IPS DF 6.9 (cell line): ENCODE measurements around the gene TTC39B.

Experiments
- DNase-seq: peaks from one replicate; pipeline ENCODE4 v3.0.0-alpha.2; 2013; ENCODE audit warnings: low read depth, low spot score
- H3K27ac ChIP-seq: one replicate; pipeline ENCODE4 v1.5.1; 2013; ENCODE audit warnings: low read length, control low read depth
- H3K27me3 ChIP-seq: 2 replicates; pipeline ENCODE4 v1.6.1; 2013; ENCODE audit warnings: mild to moderate bottlenecking, low read length; ENCODE audit not compliant: control insufficient read depth, insufficient read depth
- H3K36me3 ChIP-seq: 2 replicates; pipeline ENCODE4 v1.6.1; 2013; ENCODE audit warnings: low read length; ENCODE audit not compliant: control insufficient read depth, insufficient read depth
- H3K4me1 ChIP-seq: 2 replicates; pipeline ENCODE4 v1.6.1; 2013; ENCODE audit warnings: low read length; ENCODE audit not compliant: control insufficient read depth, insufficient read depth
- H3K4me3 ChIP-seq: 2 replicates; pipeline ENCODE4 v1.5.1; 2013; ENCODE audit warnings: mild to moderate bottlenecking, low read length
- H3K9me3 ChIP-seq: 2 replicates; pipeline ENCODE4 v1.6.1; 2013; ENCODE audit warnings: low read length, inconsistent platforms; ENCODE audit not compliant: control insufficient read depth, insufficient read depth
- WGBS: extraction: QIAGEN DNeasy Blood & Tissue Kit; methylation state at CpG from one replicate; pipeline ENCODE4 v1.1.7; 2013; ENCODE audit warnings: mixed read lengths, missing lambda C conversion rate; ENCODE audit not compliant: insufficient read length, insufficient coverage; 5-methylcytosine and 5-hydroxymethylcytosine counted together

The TTC39B gene

DNA sequence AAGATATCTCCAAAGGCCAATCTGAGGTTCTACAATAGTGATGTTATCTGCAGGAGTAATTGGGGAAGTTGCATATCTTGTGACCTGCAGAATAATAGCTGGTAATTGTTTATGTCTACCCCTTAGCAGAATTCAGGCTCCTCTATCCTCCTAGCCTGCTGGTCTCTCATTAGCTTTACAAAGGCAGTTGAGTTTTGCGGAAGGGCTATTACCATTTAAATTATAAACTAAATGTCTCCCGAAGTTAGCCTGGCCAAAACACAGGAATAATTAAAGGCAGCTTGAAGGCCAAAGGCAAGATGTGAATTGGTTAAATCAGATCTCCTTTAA, 168.7 kb downstream of the TTC39B start:
- H3K9me3 ChIP-seq = no peaks in the 10 kb centered on the region
- no CpG with 5 or more reads among the region's 2 CpGs for WGBS
- no peak overlapping the region for H3K27ac ChIP-seq
- H3K4me3 ChIP-seq = no peak overlapping the region
- H3K4me1 ChIP-seq = peaks cover 3% of the 10 kb centered on the region; the same call in 1 of the 2 replicates
- no peaks in the 10 kb centered on the region for H3K27me3 ChIP-seq
- no peaks in the 10 kb centered on the region for H3K36me3 ChIP-seq
- DNase-seq = peak; percentile 67

- H3K27ac ChIP-seq = peak overlapping the region; percentile 96
- H3K4me1 ChIP-seq = peaks cover 3% of the 10 kb centered on the region; the same call in 1 of the 2 replicates
- no peaks in the 10 kb centered on the region for H3K27me3 ChIP-seq
- WGBS = no CpG with 5 or more reads among the region's 6 CpGs
- no peaks in the 10 kb centered on the region for H3K9me3 ChIP-seq
- no peaks in the 10 kb centered on the region for H3K36me3 ChIP-seq
- H3K4me3 ChIP-seq = no peak overlapping the region
- DNase-seq = no peak
These were observed 169.2 kb downstream of the TTC39B start for GRCh38 chr9:15137658-15138356.

- DNase-seq = no peak
These were observed 169.9 kb downstream of the TTC39B start for GRCh38 chr9:15137089-15137488.

GRCh38 chr9:15136646-15137045, 170.4 kb downstream of the TTC39B start:
- peak; percentile 47 for DNase-seq
- no CpG with 5 or more reads among the region's 5 CpGs for WGBS
- Histone ChIP-seq H3K27ac (peak overlapping the region; percentile 45), H3K4me3 (no peak overlapping the region), H3K9me3 (no peaks in the 10 kb centered on the region), H3K36me3 (no peaks in the 10 kb centered on the region), H3K4me1 (peaks cover 3% of the 10 kb centered on the region; the same call in 1 of the 2 replicates), H3K27me3 (no peaks in the 10 kb centered on the region)

More at GRCh38 chr9:15137089-15137488, 169.9 kb downstream of the TTC39B start:
- Histone ChIP-seq H3K9me3 (no peaks in the 10 kb centered on the region), H3K27me3 (no peaks in the 10 kb centered on the region), H3K27ac (peak overlapping the region; percentile 45), H3K36me3 (no peaks in the 10 kb centered on the region), H3K4me3 (no peak overlapping the region), H3K4me1 (peaks cover 3% of the 10 kb centered on the region; the same call in 1 of the 2 replicates)
- WGBS = no CpG with 5 or more reads among the region's 2 CpGs

GRCh38 chr9:15135164-15135792, 171.7 kb downstream of the TTC39B start:
- H3K4me3 ChIP-seq = no peak overlapping the region
- no CpG with 5 or more reads among the region's 18 CpGs for WGBS
- H3K4me1 ChIP-seq = peaks cover 3% of the 10 kb centered on the region; the same call in 1 of the 2 replicates
- no peaks in the 10 kb centered on the region for H3K27me3 ChIP-seq
- no peaks in the 10 kb centered on the region for H3K9me3 ChIP-seq
- DNase-seq = peak; percentile 91
- H3K27ac ChIP-seq = no peak overlapping the region
- H3K36me3 ChIP-seq = no peaks in the 10 kb centered on the region

DNA sequence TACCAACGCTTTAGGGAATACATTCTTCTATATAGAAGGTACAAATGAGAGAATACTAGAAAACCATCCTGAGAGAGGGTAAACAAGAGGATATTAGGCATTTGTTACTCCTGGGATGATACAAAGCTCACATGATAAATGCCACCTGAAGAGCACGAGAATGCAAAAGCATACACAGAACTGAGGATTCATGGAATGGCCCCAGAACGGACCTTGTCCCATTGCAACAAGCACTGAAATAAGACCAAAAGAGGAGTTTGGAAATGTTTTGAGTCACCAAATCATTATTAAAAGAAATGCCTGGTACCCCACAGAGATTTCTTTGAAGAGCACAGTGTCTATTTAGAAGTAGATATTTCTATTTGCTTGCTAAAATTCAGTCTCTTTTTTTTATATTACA, 173.5 kb downstream of the TTC39B start:
- H3K4me1 ChIP-seq = peaks cover 3% of the 10 kb centered on the region; the same call in 1 of the 2 replicates
- no peak overlapping the region for H3K27ac ChIP-seq
- no peaks in the 10 kb centered on the region for H3K27me3 ChIP-seq
- H3K36me3 ChIP-seq = no peaks in the 10 kb centered on the region
- no peak overlapping the region for H3K4me3 ChIP-seq
- H3K9me3 ChIP-seq = no peaks in the 10 kb centered on the region
- WGBS = no CpG with 5 or more reads among the region's 3 CpGs
- DNase-seq = no peak

- Histone ChIP-seq H3K4me1 (peaks cover 3% of the 10 kb centered on the region; the same call in 1 of the 2 replicates), H3K27me3 (no peaks in the 10 kb centered on the region), H3K36me3 (no peaks in the 10 kb centered on the region), H3K4me3 (no peak overlapping the region), H3K27ac (no peak overlapping the region), H3K9me3 (no peaks in the 10 kb centered on the region)
- WGBS = no CpG with 5 or more reads among the region's 5 CpGs
- no peak for DNase-seq
These were observed 174.9 kb downstream of the TTC39B start for GRCh38 chr9:15132091-15132490.

- Histone ChIP-seq H3K36me3 (no peaks in the 10 kb centered on the region), H3K9me3 (no peaks in the 10 kb centered on the region), H3K4me1 (peaks cover under 1% of the 10 kb centered on the region; the same call in 1 of the 2 replicates), H3K27ac (no peak overlapping the region), H3K27me3 (no peaks in the 10 kb centered on the region), H3K4me3 (no peak overlapping the region)
- no peak for DNase-seq
- WGBS = no CpG with 5 or more reads among the region's 5 CpGs
These were observed 175.9 kb downstream of the TTC39B start for GRCh38 chr9:15131094-15131493.

- Histone ChIP-seq H3K36me3 (no peaks in the 10 kb centered on the region), H3K4me3 (no peak overlapping the region), H3K9me3 (no peaks in the 10 kb centered on the region), H3K27ac (no peak overlapping the region), H3K4me1 (no peaks in the 10 kb centered on the region), H3K27me3 (no peaks in the 10 kb centered on the region)
- DNase-seq = no peak
- WGBS = no CpG with 5 or more reads among the region's 5 CpGs
These were observed 179.2 kb downstream of the TTC39B start for GRCh38 chr9:15127831-15128230.

DNA sequence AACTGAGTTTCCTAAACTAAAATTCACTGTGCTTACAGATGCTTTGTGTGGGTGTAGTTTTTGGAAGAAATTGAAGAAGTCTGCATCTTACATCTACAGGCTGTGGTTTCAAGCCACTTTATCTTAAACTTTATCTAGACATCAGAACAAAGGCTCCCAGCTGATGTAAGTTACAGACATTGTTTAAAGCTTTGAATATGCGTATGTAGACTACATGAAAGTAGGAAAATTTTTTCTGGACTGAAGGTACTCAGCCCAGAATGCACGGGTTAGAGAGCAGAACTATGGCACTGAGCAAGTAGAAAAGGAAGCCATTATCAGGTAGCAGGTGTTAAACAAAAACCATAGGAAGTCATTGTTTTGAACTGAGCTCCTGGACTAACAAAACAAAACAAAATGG, 185.4 kb downstream of the TTC39B start:
- H3K4me3 ChIP-seq = no peak overlapping the region
- no peaks in the 10 kb centered on the region for H3K9me3 ChIP-seq
- no peaks in the 10 kb centered on the region for H3K4me1 ChIP-seq
- H3K36me3 ChIP-seq = no peaks in the 10 kb centered on the region
- no CpG with 5 or more reads among the region's 2 CpGs for WGBS
- DNase-seq = no peak
- H3K27me3 ChIP-seq = no peaks in the 10 kb centered on the region
- H3K27ac ChIP-seq = no peak overlapping the region
